Right lobe of liver (tissue), 6 donors: ENCODE results near the gene PRDM8. TPM values are rescaled to one million over a fixed set of nuclear protein-coding genes. Genes with fewer than 3 reads are reported as not detected.

Experiments
- ATAC-seq, 4 donors: fragments of 200-7000 bp; cut with Tn5 transposase; one replicate each; pipeline ENCODE4 v1.9.1; 2020; ENCODE audit warnings: mild to moderate bottlenecking in 4 of 4, moderate library complexity in 4 of 4
- DNase-seq, 3 donors: peaks; one replicate each; pipeline ENCODE4 v3.0.0-alpha.2; 2020
- H3K27ac ChIP-seq, 3 donors: fragments of 200-600 bp; one replicate each; pipeline ENCODE4 v1.8.0; 2022
- H3K27me3 ChIP-seq, 2 donors: fragments of 200-600 bp; one replicate each; pipeline ENCODE4 v1.8.0; 2022
- H3K36me3 ChIP-seq, 4 donors: fragments of 200-600 bp; sonication (generic) in 1 of 4; one replicate each; pipeline versions ENCODE4 v1.5.1 to v1.8.0; 2017 to 2022; ENCODE audit warnings: control low read depth in 1 of 4
- H3K4me1 ChIP-seq, 4 donors: fragments of 200-600 bp; sonication (generic) in 1 of 4; one replicate each; pipeline versions ENCODE4 v1.5.1 to v1.8.0; 2017 to 2022; ENCODE audit warnings: control low read depth in 1 of 4
- H3K4me3 ChIP-seq, 3 donors: fragments of 200-600 bp; one replicate each; pipeline ENCODE4 v1.8.0; 2022
- H3K9me3 ChIP-seq, 4 donors: fragments of 200-600 bp; sonication (generic) in 1 of 4; one replicate each; pipeline versions ENCODE4 v1.5.1 to v1.8.0; 2017 to 2022; ENCODE audit warnings: control low read depth in 1 of 4
- CTCF ChIP-seq, 4 donors: fragments of 200-600 bp in 3 of 4; fragments of 450-650 bp in 1 of 4; IDR thresholded peaks; one replicate each; pipeline versions ENCODE4 v1.5.1 to v1.8.0; 2016 to 2022; ENCODE audit warnings: antibody characterized with exemption in 4 of 4, mild to moderate bottlenecking in 2 of 4
- POLR2A ChIP-seq: fragments of 450-650 bp; IDR thresholded peaks from one replicate; pipeline ENCODE4 v1.6.1; 2017; ENCODE audit warnings: antibody characterized with exemption, mild to moderate bottlenecking
- WGBS: methylation state at CpG from one replicate; pipeline ENCODE4 v1.1.6; 2018; ENCODE audit warnings: low coverage, low lambda C conversion rate; ENCODE audit not compliant: insufficient coverage; ENCODE audit errors: missing lambda C conversion rate; 5-methylcytosine and 5-hydroxymethylcytosine counted together
- intact Hi-C, 2 donors: fragments of 100-400 bp; cut with DNase I; formaldehyde crosslinking; loops; one replicate each; pipeline versions ENCODE4 v1.11.2 to v1.14.1; 2022
- total RNA-seq, 6 experiments: library from RNA; depleted of rRNA in 2 of 6; stranded (reverse); fragments of >200 nt in 2 of 6; fragmentation: NEBNext Ultra II Directional in 3 of 6; extraction: Animal tissue kit (Norgen Biotek cat#: 25700) in 3 of 6; gene quantifications; one replicate each; pipeline versions ENCODE4 v1.1.0 to v1.2.4, GENCODE V29; 2016 to 2023
- donor health status: DM: no; HTN: yes; CAD: no.
- donor health status: DM: no; HTN: no; CAD: no.
- donor health status: DM: no; HTN: no; CAD: no.
- donor health status: DM: no; HTN: yes; CAD: no.
- donor health status: DM: no; HTN: yes; CAD: no.

PRDM8 gene
- total RNA-seq, 6 experiments from 2014 or later = 0.07 to 0.37 (median 0.12) TPM; not detected in 1

GRCh38 chr4:80235451-80235850 lies 38.1 kb downstream of the PRDM8 start:
- Histone ChIP-seq H3K9me3 (no peaks in the 10 kb centered on the region), H3K27ac (no peak overlapping the region), H3K36me3 (no peaks in the 10 kb centered on the region), H3K4me3 (no peak overlapping the region), H3K27me3 (no peaks in the 10 kb centered on the region), H3K4me1 (no peaks in the 10 kb centered on the region)
- DNase-seq (no peak), ATAC-seq (no peak)
- WGBS = 55% methylated on average over 1 of the region's 1 CpG
- intact Hi-C loops = no loop called here
- TF ChIP-seq POLR2A (no peak), CTCF (IDR thresholded peaks at IDR 0.05) (no peak)

GRCh38 chr4:80237992-80238391 lies 40.7 kb downstream of the PRDM8 start:
- Histone ChIP-seq H3K27me3 (no peaks in the 10 kb centered on the region), H3K9me3 (no peaks in the 10 kb centered on the region), H3K36me3 (no peaks in the 10 kb centered on the region), H3K4me1 (no peaks in the 10 kb centered on the region), H3K4me3 (no peak overlapping the region), H3K27ac (no peak overlapping the region)
- intact Hi-C loops = no loop called here
- DNase-seq (no peak), ATAC-seq (no peak)
- 47% methylated on average over 6 of the region's 6 CpGs for WGBS
- TF ChIP-seq CTCF (IDR thresholded peaks at IDR 0.05) (no peak), POLR2A (no peak)

GRCh38 chr4:80239480-80240150 lies 42.3 kb downstream of the PRDM8 start:
- H3K4me3 ChIP-seq = no peak overlapping the region
- intact Hi-C loops = no loop called here
- no peaks in the 10 kb centered on the region for H3K9me3 ChIP-seq
- no peaks in the 10 kb centered on the region for H3K36me3 ChIP-seq
- TF ChIP-seq CTCF (IDR thresholded peaks at IDR 0.05) (no peak), POLR2A (no peak)
- H3K27me3 ChIP-seq = no peaks in the 10 kb centered on the region
- WGBS = 71% methylated on average over 3 of the region's 3 CpGs
- ATAC-seq (no peak), DNase-seq (no peak)
- no peak overlapping the region for H3K27ac ChIP-seq
- H3K4me1 ChIP-seq = no peaks in the 10 kb centered on the region

- TF ChIP-seq POLR2A (no peak), CTCF (IDR thresholded peaks at IDR 0.05) (no peak)
- DNase-seq = no peak
- H3K36me3 ChIP-seq = no peaks in the 10 kb centered on the region
- intact Hi-C loops = no loop called here
- no peaks in the 10 kb centered on the region for H3K27me3 ChIP-seq
- no peak for ATAC-seq
- no peaks in the 10 kb centered on the region for H3K9me3 ChIP-seq
- no peak overlapping the region for H3K4me3 ChIP-seq
- H3K27ac ChIP-seq = no peak overlapping the region
- H3K4me1 ChIP-seq = no peaks in the 10 kb centered on the region
Measured at GRCh38 chr4:80240976-80241375, 43.7 kb downstream of the PRDM8 start.
